ENCODE results near the gene APOL2. TPM values are rescaled to one million over a fixed set of nuclear protein-coding genes. Genes with fewer than 3 reads are reported as not detected.

The APOL2 gene
- polyA plus RNA-seq, 1 donor (not counting 4 experiments of a cell fraction or from before 2014, with no cell fraction given): 8.9 TPM

- Histone ChIP-seq H3K9me1 (ENCODE audit: control insufficient read depth, extremely low read depth, insufficient read depth, low read length) (no peaks in the 10 kb centered on the region), H3K9ac (ENCODE audit: control insufficient read depth, extremely low read depth, insufficient read depth, low read length) (no peak overlapping the region), H3K79me2 (ENCODE audit: control insufficient read depth, insufficient read depth, low read length) (no peaks in the 10 kb centered on the region), H3K4me1 (ENCODE audit: control insufficient read depth, extremely low read depth, insufficient read depth, low read length) (no peaks in the 10 kb centered on the region), H3K27me3 (ENCODE audit: control insufficient read depth, extremely low read depth, insufficient read depth, low read length) (peaks cover 16% of the 10 kb centered on the region), H2AFZ (ENCODE audit: control insufficient read depth, low read length) (no peak overlapping the region), H3K9me3 (ENCODE audit: control insufficient read depth, low read depth, low read length) (no peaks in the 10 kb centered on the region), H4K20me1 (ENCODE audit: control insufficient read depth, extremely low read depth, insufficient read depth, low read length) (no peaks in the 10 kb centered on the region), H3K4me2 (ENCODE audit: control insufficient read depth, extremely low read depth, insufficient read depth, low read depth, low read length) (no peak overlapping the region), H3K36me3 (ENCODE audit: control insufficient read depth in 2 of 2, extremely low read depth in 1 of 2, insufficient read depth in 2 of 2, low read length in 2 of 2) (no peaks in the 10 kb centered on the region), H3K4me3 (ENCODE audit: control insufficient read depth in 2 of 3, extremely low read depth in 1 of 3, insufficient read depth in 2 of 3, low read depth in 1 of 3, low read length in 3 of 3) (no peak overlapping the region), H3K27ac (ENCODE audit: control insufficient read depth, insufficient read depth, low read length) (no peak overlapping the region)
- dilution Hi-C loops (cut with MboI; ENCODE audit: extremely low pct_ligation_motif_present, low sequenced_read_pairs): no loop called here
- DNase-seq (ENCODE audit: low read depth, low spot score): no peak
- no peak for FAIRE-seq
- no peak for TF ChIP-seq EZH2 (IDR thresholded peaks at IDR 0.05; ENCODE audit: low read length)
- TF ChIP-seq CTCF (optimal IDR thresholded peaks at IDR 0.05 in 1 of 3, IDR thresholded peaks at IDR 0.05 in 1 of 3, conservative IDR thresholded peaks at IDR 0.05 in 1 of 3; ENCODE audit: extremely low read depth in 1 of 3, insufficient read depth in 2 of 3, low read length in 3 of 3): no peak
Observed at GRCh38 chr22:36194385-36194784, 44.9 kb downstream of the APOL2 start.

- H3K79me2 ChIP-seq (ENCODE audit: control insufficient read depth, insufficient read depth, low read length): no peaks in the 10 kb centered on the region
- no peak for TF ChIP-seq EZH2 (IDR thresholded peaks at IDR 0.05; ENCODE audit: low read length)
- no peak for TF ChIP-seq CTCF (optimal IDR thresholded peaks at IDR 0.05 in 1 of 3, IDR thresholded peaks at IDR 0.05 in 1 of 3, conservative IDR thresholded peaks at IDR 0.05 in 1 of 3; ENCODE audit: extremely low read depth in 1 of 3, insufficient read depth in 2 of 3, low read length in 3 of 3)
- H3K4me3 ChIP-seq (ENCODE audit: control insufficient read depth in 2 of 3, extremely low read depth in 1 of 3, insufficient read depth in 2 of 3, low read depth in 1 of 3, low read length in 3 of 3): no peak overlapping the region
- no peak overlapping the region for H2AFZ ChIP-seq (ENCODE audit: control insufficient read depth, low read length)
- H3K27me3 ChIP-seq (ENCODE audit: control insufficient read depth, extremely low read depth, insufficient read depth, low read length): peaks cover 16% of the 10 kb centered on the region
- H3K9me1 ChIP-seq (ENCODE audit: control insufficient read depth, extremely low read depth, insufficient read depth, low read length): no peaks in the 10 kb centered on the region
- H3K4me2 ChIP-seq (ENCODE audit: control insufficient read depth, extremely low read depth, insufficient read depth, low read depth, low read length): no peak overlapping the region
- FAIRE-seq (no peak), DNase-seq (ENCODE audit: low read depth, low spot score) (no peak)
- no peaks in the 10 kb centered on the region for H3K4me1 ChIP-seq (ENCODE audit: control insufficient read depth, extremely low read depth, insufficient read depth, low read length)
- no peaks in the 10 kb centered on the region for H4K20me1 ChIP-seq (ENCODE audit: control insufficient read depth, extremely low read depth, insufficient read depth, low read length)
- H3K27ac ChIP-seq (ENCODE audit: control insufficient read depth, insufficient read depth, low read length): no peak overlapping the region
- H3K9me3 ChIP-seq (ENCODE audit: control insufficient read depth, low read depth, low read length): no peaks in the 10 kb centered on the region
- no peak overlapping the region for H3K9ac ChIP-seq (ENCODE audit: control insufficient read depth, extremely low read depth, insufficient read depth, low read length)
- no peaks in the 10 kb centered on the region for H3K36me3 ChIP-seq (ENCODE audit: control insufficient read depth in 2 of 2, extremely low read depth in 1 of 2, insufficient read depth in 2 of 2, low read length in 2 of 2)
- dilution Hi-C loops (cut with MboI; ENCODE audit: extremely low pct_ligation_motif_present, low sequenced_read_pairs): no loop called here
Observed at GRCh38 chr22:36193577-36193976, 45.8 kb downstream of the APOL2 start.

Measured in keratinocyte (primary cell).